ENCODE measurements around the gene PRMT2.

The PRMT2 gene

DNA sequence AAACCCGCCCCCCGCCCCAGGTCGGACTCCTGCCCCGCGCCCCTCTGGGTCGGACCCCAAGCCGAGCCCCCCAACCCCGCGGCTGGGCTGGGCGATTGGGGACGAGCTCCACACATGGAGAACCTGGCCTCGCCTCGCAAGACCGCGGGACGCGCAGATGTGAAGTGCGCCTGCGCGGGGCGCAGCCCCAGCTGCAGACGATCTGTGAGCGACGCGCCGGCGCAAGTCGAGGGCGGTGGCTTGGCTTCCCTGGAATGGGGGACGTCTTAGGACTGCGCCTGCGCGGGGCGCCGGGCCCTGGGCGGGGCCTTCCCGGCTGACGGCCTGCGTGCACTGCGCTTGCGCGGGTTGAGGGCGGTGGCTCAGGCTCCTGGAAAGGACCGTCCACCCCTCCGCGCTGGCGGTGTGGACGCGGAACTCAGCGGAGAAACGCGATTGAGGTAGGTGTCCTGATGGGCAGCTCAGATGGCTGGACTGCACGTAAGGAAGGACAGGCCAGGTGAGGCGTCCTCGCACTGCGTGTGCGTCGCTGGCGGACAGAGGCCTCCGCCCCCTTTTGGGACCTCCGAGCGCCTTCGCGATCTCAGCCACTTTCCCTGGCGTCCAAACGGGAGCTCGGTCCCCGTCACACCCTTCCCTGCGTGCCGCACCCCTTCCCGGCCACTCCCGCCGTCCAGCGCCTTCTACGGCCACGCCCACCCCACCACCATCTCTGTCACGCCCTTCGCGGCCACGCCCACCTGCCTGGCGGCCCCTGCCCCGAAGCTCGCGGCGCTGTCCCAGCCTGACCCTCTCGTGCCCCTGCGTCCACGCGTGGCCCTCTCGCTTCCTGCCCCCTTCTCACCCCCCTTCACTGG, at the start of gene PRMT2:
Gene PRMT2, plus strand, starts transcription at position 351 of the 857 bp plus-strand sequence. CDS start 1,278 bp downstream, outside the sequence.
- Histone ChIP-seq H3K4me1 (ENCODE audit: insufficient read depth, low read length) (peaks cover 2% of the 10 kb centered on the region; the same call in 1 of the 2 replicates), H3K9me3 (ENCODE audit: insufficient read depth, low read depth, low read length) (no peaks in the 10 kb centered on the region), H3K27ac (ENCODE audit: low read length) (peak within 1 kb of the TSS; percentile 22), H3K36me3 (ENCODE audit: insufficient read depth, low read depth, low read length) (peaks cover 18% of the 10 kb centered on the region), H3K4me3 (ENCODE audit: low read length) (peak within 1 kb of the TSS; percentile 98), H3K27me3 (ENCODE audit: insufficient read depth, low read length) (no peaks in the 10 kb centered on the region), H3K9ac (ENCODE audit: low read depth, low read length) (peak within 1 kb of the TSS; percentile 89; the same call in 1 of the 2 replicates)

DNA sequence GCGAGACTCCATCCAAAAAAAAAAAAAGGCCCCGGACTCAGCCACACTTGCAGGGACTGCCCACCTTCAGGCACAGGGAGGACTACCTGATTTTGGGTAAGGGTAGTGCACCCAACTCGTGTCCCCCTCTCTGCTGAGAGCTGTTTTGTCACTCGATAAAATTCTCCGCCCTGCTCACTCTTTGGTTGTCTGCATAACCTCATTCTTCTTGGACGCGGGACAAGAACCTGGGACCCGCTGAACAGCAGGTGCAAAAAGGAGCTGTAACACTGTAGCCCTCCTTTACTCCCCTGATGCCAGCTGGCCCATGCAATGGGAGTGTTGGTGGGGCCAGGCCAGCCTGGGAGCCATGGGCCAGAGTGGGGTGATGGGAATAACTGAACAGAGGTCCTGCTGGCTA, 41.2 kb upstream of the PRMT2 start:
- Histone ChIP-seq H3K9me3 (ENCODE audit: insufficient read depth, low read depth, low read length) (peaks cover 44% of the 10 kb centered on the region), H3K4me3 (ENCODE audit: low read length) (no peak overlapping the region), H3K27me3 (ENCODE audit: insufficient read depth, low read length) (no peaks in the 10 kb centered on the region), H3K36me3 (ENCODE audit: insufficient read depth, low read depth, low read length) (no peaks in the 10 kb centered on the region), H3K9ac (ENCODE audit: low read depth, low read length) (no peak overlapping the region), H3K4me1 (ENCODE audit: insufficient read depth, low read length) (no peaks in the 10 kb centered on the region), H3K27ac (ENCODE audit: low read length) (no peak overlapping the region)

DNA sequence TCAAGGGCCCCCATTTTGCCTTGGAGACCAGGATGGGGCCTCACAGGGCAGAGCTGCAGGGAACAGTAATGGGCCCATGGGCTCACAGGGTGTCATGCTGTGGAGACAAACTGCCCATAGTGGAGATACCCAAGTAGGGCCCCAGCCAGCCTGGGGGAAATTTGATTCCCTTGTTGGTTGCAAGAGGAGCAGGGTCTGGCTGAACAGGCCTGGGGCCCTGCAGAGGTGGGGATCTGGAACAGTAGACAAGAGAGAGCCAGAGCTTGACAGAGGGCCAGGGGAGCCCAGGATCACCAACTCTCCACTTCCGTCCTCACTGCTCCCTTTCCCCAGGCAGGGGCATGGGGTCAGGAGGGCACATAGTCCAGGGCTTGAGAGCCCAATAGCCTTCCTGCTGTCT, 39.3 kb upstream of the PRMT2 start:
- Histone ChIP-seq H3K9ac (ENCODE audit: low read depth, low read length) (no peak overlapping the region), H3K27me3 (ENCODE audit: insufficient read depth, low read length) (no peaks in the 10 kb centered on the region), H3K36me3 (ENCODE audit: insufficient read depth, low read depth, low read length) (no peaks in the 10 kb centered on the region), H3K4me3 (ENCODE audit: low read length) (no peak overlapping the region), H3K4me1 (ENCODE audit: insufficient read depth, low read length) (no peaks in the 10 kb centered on the region), H3K9me3 (ENCODE audit: insufficient read depth, low read depth, low read length) (peaks cover 29% of the 10 kb centered on the region), H3K27ac (ENCODE audit: low read length) (no peak overlapping the region)

DNA sequence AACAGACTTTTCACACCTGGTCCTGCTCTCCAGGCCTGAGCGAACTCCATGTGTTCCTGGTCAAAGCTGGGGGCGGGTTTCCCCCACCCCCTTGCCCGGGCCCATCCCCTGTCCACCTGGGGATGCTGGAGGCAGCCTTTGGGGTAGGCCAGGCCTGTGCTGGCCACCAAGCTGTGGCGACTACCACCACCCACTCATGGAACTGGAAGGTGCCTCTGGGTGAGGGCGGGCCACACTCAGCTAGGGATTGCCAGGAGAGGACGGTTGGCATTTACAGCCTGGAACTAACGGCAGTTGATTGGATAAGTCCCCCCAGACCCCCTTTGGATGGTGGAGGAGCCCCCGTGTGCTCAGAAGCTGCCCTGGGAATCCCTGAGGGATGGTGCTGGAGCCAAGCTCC, 38.4 kb upstream of the PRMT2 start:
- Histone ChIP-seq H3K36me3 (ENCODE audit: insufficient read depth, low read depth, low read length) (no peaks in the 10 kb centered on the region), H3K9ac (ENCODE audit: low read depth, low read length) (no peak overlapping the region), H3K4me1 (ENCODE audit: insufficient read depth, low read length) (no peaks in the 10 kb centered on the region), H3K4me3 (ENCODE audit: low read length) (no peak overlapping the region), H3K27me3 (ENCODE audit: insufficient read depth, low read length) (no peaks in the 10 kb centered on the region), H3K27ac (ENCODE audit: low read length) (no peak overlapping the region), H3K9me3 (ENCODE audit: insufficient read depth, low read depth, low read length) (peaks cover 27% of the 10 kb centered on the region)

DNA sequence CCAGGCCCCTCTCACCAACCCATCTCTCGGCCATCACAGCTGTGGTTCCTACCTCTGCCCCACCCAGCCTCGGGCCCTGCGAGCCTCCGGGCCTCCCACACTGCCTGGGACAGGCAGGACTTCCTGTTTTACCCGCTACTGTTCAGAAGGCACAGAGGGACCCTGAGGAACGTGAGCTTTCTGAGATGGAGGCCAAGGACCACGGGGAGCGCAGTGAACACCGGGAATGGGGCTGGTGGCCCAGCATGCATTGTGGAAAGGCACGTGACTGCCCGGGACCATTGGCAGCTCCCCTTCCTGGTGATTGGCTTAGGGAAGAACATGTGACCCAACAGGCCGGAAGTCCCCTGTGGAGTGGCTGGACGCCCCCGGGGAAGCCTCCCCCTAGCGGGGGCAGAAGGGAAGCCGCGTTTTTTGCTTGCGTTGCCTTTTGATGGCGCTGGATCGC, 37.6 kb upstream of the PRMT2 start:
- Histone ChIP-seq H3K4me3 (ENCODE audit: low read length) (no peak overlapping the region), H3K36me3 (ENCODE audit: insufficient read depth, low read depth, low read length) (no peaks in the 10 kb centered on the region), H3K27ac (ENCODE audit: low read length) (no peak overlapping the region), H3K9me3 (ENCODE audit: insufficient read depth, low read depth, low read length) (peaks cover 27% of the 10 kb centered on the region), H3K27me3 (ENCODE audit: insufficient read depth, low read length) (no peaks in the 10 kb centered on the region), H3K9ac (ENCODE audit: low read depth, low read length) (no peak overlapping the region), H3K4me1 (ENCODE audit: insufficient read depth, low read length) (peaks cover 3% of the 10 kb centered on the region; the same call in 1 of the 2 replicates)

DNA sequence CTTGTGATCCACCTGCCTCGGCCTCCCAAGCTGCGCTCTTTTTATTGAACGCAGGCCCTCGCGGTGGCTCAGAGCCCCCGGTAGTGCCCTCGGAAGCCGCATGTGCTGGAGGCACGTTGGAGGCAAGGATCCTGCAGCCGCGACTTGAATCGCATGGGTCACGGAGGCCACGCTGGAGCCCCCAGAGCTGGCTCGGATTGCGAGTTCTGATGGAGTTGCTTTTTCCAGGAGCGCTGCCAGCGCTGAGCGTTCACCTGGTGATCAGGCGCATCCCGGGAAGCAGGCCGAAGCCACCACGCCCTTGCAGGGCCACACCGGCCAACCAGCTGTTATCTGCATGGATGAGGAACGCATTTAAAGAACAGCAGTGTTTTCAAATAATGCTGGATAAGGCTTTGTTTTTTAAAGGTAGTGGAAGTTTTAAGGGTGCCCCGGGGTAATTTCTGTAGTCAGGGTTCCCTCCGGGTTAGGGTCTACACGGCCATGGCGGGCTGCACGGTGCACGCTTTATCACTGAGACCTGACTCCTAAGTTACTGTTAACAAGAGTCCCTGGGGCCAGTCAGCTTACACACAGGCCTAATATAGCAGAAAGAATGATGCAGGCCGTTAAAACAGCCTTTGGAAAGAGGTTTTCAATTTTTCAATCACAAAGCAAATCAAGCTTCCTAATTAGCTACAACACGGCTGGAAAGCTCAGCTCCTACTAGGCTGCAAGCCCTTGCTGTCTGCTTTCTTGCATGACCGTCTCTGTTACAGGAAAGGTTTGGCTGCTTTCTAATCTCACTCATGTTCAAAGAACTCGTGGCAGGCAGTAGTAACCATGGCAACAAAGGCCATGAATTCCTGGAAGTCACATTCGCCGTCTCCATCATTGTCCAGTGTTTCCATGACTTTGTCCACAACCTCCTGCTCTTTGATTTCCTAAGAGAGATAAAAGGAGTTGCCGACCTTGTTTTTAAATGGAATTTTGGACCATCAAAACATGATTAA, 36.6 kb upstream of the PRMT2 start:
- no peak overlapping the region for H3K4me3 ChIP-seq (ENCODE audit: low read length)
- H3K9ac ChIP-seq (ENCODE audit: low read depth, low read length) = no peak overlapping the region
- peaks cover 5% of the 10 kb centered on the region; the same call in 1 of the 2 replicates for H3K4me1 ChIP-seq (ENCODE audit: insufficient read depth, low read length)
- H3K9me3 ChIP-seq (ENCODE audit: insufficient read depth, low read depth, low read length) = peaks cover 18% of the 10 kb centered on the region
- no peak overlapping the region for H3K27ac ChIP-seq (ENCODE audit: low read length)
- no peaks in the 10 kb centered on the region for H3K27me3 ChIP-seq (ENCODE audit: insufficient read depth, low read length)
- H3K36me3 ChIP-seq (ENCODE audit: insufficient read depth, low read depth, low read length) = no peaks in the 10 kb centered on the region

DNA sequence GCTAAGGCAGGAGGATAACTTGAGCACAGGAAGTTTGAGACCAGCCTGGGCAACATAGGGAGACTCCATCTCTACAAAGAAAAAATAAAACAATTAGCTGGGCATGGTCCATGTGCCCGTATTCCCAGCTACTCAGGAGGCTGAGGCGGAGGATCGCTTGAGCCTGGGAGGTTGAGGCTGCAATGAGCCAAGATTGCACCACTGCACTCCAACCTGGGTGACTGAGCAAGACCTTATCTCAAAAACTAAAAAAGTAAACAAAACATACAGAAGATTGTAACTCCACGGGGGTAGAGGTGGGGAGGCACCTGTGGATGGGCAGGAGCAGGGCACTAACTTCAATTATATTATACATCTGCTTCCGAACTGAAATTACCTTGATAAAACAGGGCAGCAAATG, 35.2 kb upstream of the PRMT2 start:
- H3K27ac ChIP-seq (ENCODE audit: low read length) = no peak overlapping the region
- peaks cover 4% of the 10 kb centered on the region; the same call in 1 of the 2 replicates for H3K9me3 ChIP-seq (ENCODE audit: insufficient read depth, low read depth, low read length)
- peaks cover 5% of the 10 kb centered on the region; the same call in 1 of the 2 replicates for H3K4me1 ChIP-seq (ENCODE audit: insufficient read depth, low read length)
- H3K36me3 ChIP-seq (ENCODE audit: insufficient read depth, low read depth, low read length) = no peaks in the 10 kb centered on the region
- no peak overlapping the region for H3K4me3 ChIP-seq (ENCODE audit: low read length)
- H3K9ac ChIP-seq (ENCODE audit: low read depth, low read length) = no peak overlapping the region
- no peaks in the 10 kb centered on the region for H3K27me3 ChIP-seq (ENCODE audit: insufficient read depth, low read length)

DNA sequence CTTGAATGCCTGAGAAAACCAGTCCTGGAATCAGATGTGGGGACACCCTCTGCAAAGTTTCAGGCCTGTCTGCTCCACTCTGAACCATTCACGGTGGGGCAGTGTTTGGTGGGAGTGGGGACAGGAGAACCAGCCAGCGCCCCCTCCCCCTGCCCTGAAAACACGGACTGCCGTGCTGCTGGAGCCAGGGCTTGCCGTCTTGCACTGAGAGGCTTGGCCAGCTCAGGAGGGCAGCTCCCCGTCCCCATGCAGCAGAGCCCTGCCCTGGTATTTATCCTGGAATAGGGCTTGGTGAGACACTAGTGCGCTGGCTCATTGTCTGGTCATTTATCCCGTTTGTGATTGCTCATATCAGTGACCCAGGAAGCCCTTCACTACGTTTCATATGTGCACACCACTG, 34.5 kb upstream of the PRMT2 start:
- H3K27ac ChIP-seq (ENCODE audit: low read length) = no peak overlapping the region
- no peak overlapping the region for H3K4me3 ChIP-seq (ENCODE audit: low read length)
- peaks cover 5% of the 10 kb centered on the region; the same call in 1 of the 2 replicates for H3K4me1 ChIP-seq (ENCODE audit: insufficient read depth, low read length)
- no peaks in the 10 kb centered on the region for H3K27me3 ChIP-seq (ENCODE audit: insufficient read depth, low read length)
- no peaks in the 10 kb centered on the region for H3K9me3 ChIP-seq (ENCODE audit: insufficient read depth, low read depth, low read length)
- no peaks in the 10 kb centered on the region for H3K36me3 ChIP-seq (ENCODE audit: insufficient read depth, low read depth, low read length)
- H3K9ac ChIP-seq (ENCODE audit: low read depth, low read length) = no peak overlapping the region

DNA sequence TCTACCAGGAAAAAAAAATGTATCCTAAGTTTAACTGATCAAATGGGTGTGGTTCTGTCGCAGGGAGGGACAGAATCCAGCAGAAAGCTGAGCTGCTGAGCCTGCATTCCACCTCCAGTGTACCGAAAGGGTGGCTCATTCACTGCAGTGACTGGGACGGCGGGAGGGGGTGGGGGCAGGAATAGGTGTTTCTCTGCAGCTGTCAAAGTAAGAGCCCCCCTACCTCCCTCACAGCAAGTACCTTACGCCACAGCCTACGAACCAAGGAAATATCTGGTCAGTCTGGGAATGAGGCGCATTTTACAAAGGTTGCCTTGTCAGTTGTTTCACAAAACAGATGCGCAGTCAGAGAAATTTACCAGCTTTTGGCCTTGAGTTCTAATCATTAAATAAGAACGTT, 32.2 kb upstream of the PRMT2 start:
- no peaks in the 10 kb centered on the region for H3K9me3 ChIP-seq (ENCODE audit: insufficient read depth, low read depth, low read length)
- H3K27ac ChIP-seq (ENCODE audit: low read length) = no peak overlapping the region
- peaks cover 5% of the 10 kb centered on the region; the same call in 1 of the 2 replicates for H3K4me1 ChIP-seq (ENCODE audit: insufficient read depth, low read length)
- H3K9ac ChIP-seq (ENCODE audit: low read depth, low read length) = no peak overlapping the region
- no peak overlapping the region for H3K4me3 ChIP-seq (ENCODE audit: low read length)
- no peaks in the 10 kb centered on the region for H3K36me3 ChIP-seq (ENCODE audit: insufficient read depth, low read depth, low read length)
- no peaks in the 10 kb centered on the region for H3K27me3 ChIP-seq (ENCODE audit: insufficient read depth, low read length)

DNA sequence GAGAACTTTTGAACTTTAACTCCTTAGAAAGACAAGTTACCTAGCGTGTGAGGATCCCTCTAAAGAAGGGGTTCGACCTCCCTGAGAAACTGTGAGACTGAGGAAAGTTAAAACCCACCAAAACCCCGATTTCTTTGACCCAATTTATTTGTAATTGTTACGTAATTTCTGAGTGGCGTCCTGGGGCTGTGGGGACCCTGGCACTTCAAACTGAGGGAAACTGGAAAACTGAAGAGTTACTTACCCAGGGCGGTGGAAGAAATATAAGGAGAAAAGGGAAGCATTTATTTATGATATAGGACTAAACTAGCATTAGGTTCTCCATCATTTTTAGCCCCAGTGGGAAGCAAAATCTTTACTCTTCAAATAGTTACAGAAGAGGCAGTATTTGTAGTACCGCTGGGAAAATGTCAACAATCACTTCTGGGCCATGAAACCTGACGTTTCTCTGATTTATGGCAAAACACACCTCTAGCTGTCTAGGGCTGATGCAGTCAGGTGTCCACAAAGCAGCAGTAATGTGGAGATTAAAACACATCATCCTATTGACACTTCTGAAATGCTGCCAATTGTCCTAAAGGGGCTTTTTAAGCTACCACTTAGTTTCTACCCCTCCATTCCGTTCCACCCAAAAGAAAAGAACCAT, 31.0 kb upstream of the PRMT2 start:
- no peaks in the 10 kb centered on the region for H3K36me3 ChIP-seq (ENCODE audit: insufficient read depth, low read depth, low read length)
- no peak overlapping the region for H3K9ac ChIP-seq (ENCODE audit: low read depth, low read length)
- H3K4me3 ChIP-seq (ENCODE audit: low read length) = no peak overlapping the region
- no peaks in the 10 kb centered on the region for H3K27me3 ChIP-seq (ENCODE audit: insufficient read depth, low read length)
- peaks cover 5% of the 10 kb centered on the region; the same call in 1 of the 2 replicates for H3K4me1 ChIP-seq (ENCODE audit: insufficient read depth, low read length)
- H3K9me3 ChIP-seq (ENCODE audit: insufficient read depth, low read depth, low read length) = no peaks in the 10 kb centered on the region
- no peak overlapping the region for H3K27ac ChIP-seq (ENCODE audit: low read length)
